Neuronal stem cell (in vitro differentiated cells): Measurements from ENCODE around the gene POM121C.
"Not testable (repeated sequence)": the region's sequence is repeated elsewhere in the genome, so short reads cannot be mapped to it uniquely, and the experiment has no call there.

Source experiments
- DNase-seq: peaks from one replicate; pipeline ENCODE4 v3.0.0-alpha.2; 2013; ENCODE audit warnings: low spot score
- H2AFZ ChIP-seq: one replicate; pipeline ENCODE4 v1.6.1; 2013; ENCODE audit warnings: mild to moderate bottlenecking, low read length, inconsistent platforms
- H2AK5ac ChIP-seq: 2 replicates; pipeline ENCODE4 v1.6.1; 2013; ENCODE audit warnings: low read depth, mild to moderate bottlenecking, inconsistent platforms, low read length, moderate library complexity, mixed read lengths
- H2BK120ac ChIP-seq: 2 replicates; pipeline ENCODE4 v1.6.1; 2013; ENCODE audit warnings: low read depth, mild to moderate bottlenecking, inconsistent platforms, low read length, moderate library complexity, mixed read lengths
- H2BK12ac ChIP-seq: one replicate; pipeline ENCODE4 v1.6.1; 2013; ENCODE audit warnings: low read length, inconsistent platforms
- H2BK15ac ChIP-seq: 2 replicates; pipeline ENCODE4 v1.6.1; 2013; ENCODE audit warnings: mild to moderate bottlenecking, low read length, inconsistent platforms, mixed read lengths
- H2BK5ac ChIP-seq: one replicate; pipeline ENCODE4 v1.6.1; 2013; ENCODE audit warnings: inconsistent platforms, mild to moderate bottlenecking, low read length, moderate library complexity
- H3K14ac ChIP-seq: one replicate; pipeline ENCODE4 v1.6.1; 2013; ENCODE audit warnings: low read length, inconsistent platforms
- H3K18ac ChIP-seq: 2 replicates; pipeline ENCODE4 v1.6.1; 2013; ENCODE audit warnings: low read length, inconsistent platforms
- H3K23ac ChIP-seq: 2 replicates; pipeline ENCODE4 v1.6.1; 2013; ENCODE audit warnings: low read depth, mild to moderate bottlenecking, mixed read lengths, low read length, inconsistent platforms; ENCODE audit not compliant: poor library complexity
- H3K27ac ChIP-seq: replicated peaks from 3 replicates; pipeline ENCODE4 v1.5.1; 2013; ENCODE audit warnings: low read length, inconsistent platforms
- H3K27me3 ChIP-seq, 3 experiments: 2 replicates each; pipeline ENCODE4 v1.6.1; 2013; ENCODE audit warnings: low read length in 3 of 3, mild to moderate bottlenecking in 2 of 3, inconsistent platforms in 1 of 3, low read depth in 1 of 3, mixed read lengths in 1 of 3, moderate library complexity in 1 of 3; ENCODE audit not compliant: control insufficient read depth in 3 of 3, insufficient read depth in 3 of 3
- H3K36me3 ChIP-seq, 2 donors: replicated peaks in 1 of 2; 2 replicates each; pipeline ENCODE4 v1.6.1; 2013; ENCODE audit warnings: low read length in 2 of 2; ENCODE audit not compliant: control insufficient read depth in 2 of 2, insufficient read depth in 2 of 2
- H3K4ac ChIP-seq: 2 replicates; pipeline ENCODE4 v1.6.1; 2013; ENCODE audit warnings: inconsistent platforms, mild to moderate bottlenecking, low read length, moderate library complexity
- H3K4me1 ChIP-seq, 2 donors: 1 replicate in 1 of 2; 2 replicates in 1 of 2; pipeline ENCODE4 v1.6.1; 2013; ENCODE audit warnings: low read length in 2 of 2, low read depth in 1 of 2; ENCODE audit not compliant: control insufficient read depth in 2 of 2, insufficient read depth in 1 of 2
- H3K4me2 ChIP-seq: one replicate; pipeline ENCODE4 v1.6.1; 2013; ENCODE audit warnings: mild to moderate bottlenecking, low read length, inconsistent platforms; ENCODE audit not compliant: insufficient read depth, poor library complexity, severe bottlenecking
- H3K4me3 ChIP-seq, 2 donors: 2 replicates each; pipeline ENCODE4 v1.5.1; 2013; ENCODE audit warnings: low read length in 2 of 2, mild to moderate bottlenecking in 2 of 2, inconsistent platforms in 1 of 2, moderate library complexity in 1 of 2
- H3K79me1 ChIP-seq: one replicate; pipeline ENCODE4 v1.6.1; 2013; ENCODE audit warnings: low read depth, mild to moderate bottlenecking, inconsistent platforms, low read length, moderate library complexity
- H3K9ac ChIP-seq: one replicate; pipeline ENCODE4 v1.6.1; 2013; ENCODE audit warnings: mild to moderate bottlenecking, low read depth, low read length, inconsistent platforms; ENCODE audit not compliant: poor library complexity
- H3K9me3 ChIP-seq, 2 donors: replicated peaks in 1 of 2; 2 replicates each; pipeline versions ENCODE3 to v1.6.1; 2013; ENCODE audit warnings: low read length in 2 of 2, mild to moderate bottlenecking in 2 of 2, inconsistent platforms in 1 of 2, low read depth in 1 of 2, mixed read lengths in 1 of 2, moderate library complexity in 1 of 2; ENCODE audit not compliant: control insufficient read depth in 2 of 2, insufficient read depth in 1 of 2
- H4K8ac ChIP-seq: one replicate; pipeline ENCODE4 v1.6.1; 2013; ENCODE audit warnings: low read depth, mild to moderate bottlenecking, inconsistent platforms, low read length, moderate library complexity
- H4K91ac ChIP-seq: one replicate; pipeline ENCODE4 v1.6.1; 2013; ENCODE audit warnings: low read length, low read depth, mild to moderate bottlenecking, inconsistent platforms; ENCODE audit not compliant: poor library complexity
- WGBS, 2 donors: extraction: QIAGEN DNeasy Blood & Tissue Kit; methylation state at CpG; one replicate each; pipeline ENCODE4 v1.1.7; 2013; ENCODE audit warnings: missing lambda C conversion rate in 2 of 2, mixed read lengths in 1 of 2; ENCODE audit not compliant: insufficient read length in 2 of 2, insufficient replicate concordance in 1 of 2; ENCODE audit errors: extremely low coverage in 2 of 2; 5-methylcytosine and 5-hydroxymethylcytosine counted together

The POM121C gene

GRCh38 chr7:75420152-75420551 lies 65.9 kb downstream of the POM121C start:
- H2BK5ac ChIP-seq, H2BK15ac ChIP-seq, H3K9me3 ChIP-seq, H3K27ac ChIP-seq, H4K91ac ChIP-seq, H3K4ac ChIP-seq, H3K9ac ChIP-seq, H3K23ac ChIP-seq, H3K79me1 ChIP-seq, H3K4me1 ChIP-seq, H2AFZ ChIP-seq, H2AK5ac ChIP-seq, H3K4me2 ChIP-seq, H3K4me3 ChIP-seq, H3K14ac ChIP-seq, H4K8ac ChIP-seq, H2BK120ac ChIP-seq, DNase-seq, H3K27me3 ChIP-seq, H3K18ac ChIP-seq, H2BK12ac ChIP-seq: not testable (repeated sequence)
- WGBS, 2 donors = no CpG with 5 or more reads among the region's 13 CpGs
- peaks cover 11 to 50% of the 10 kb centered on the region in 2 donors for H3K36me3 ChIP-seq

- not testable (repeated sequence) for H4K91ac ChIP-seq, H2AK5ac ChIP-seq, H3K4ac ChIP-seq, H2BK15ac ChIP-seq, H3K79me1 ChIP-seq, H2BK12ac ChIP-seq, H3K27me3 ChIP-seq, H2BK5ac ChIP-seq, H3K14ac ChIP-seq, H4K8ac ChIP-seq, H3K4me1 ChIP-seq, H3K27ac ChIP-seq, H3K9ac ChIP-seq, H3K18ac ChIP-seq, H3K4me2 ChIP-seq, H3K4me3 ChIP-seq, DNase-seq, H3K9me3 ChIP-seq, H2BK120ac ChIP-seq, H2AFZ ChIP-seq, H3K23ac ChIP-seq
- H3K36me3 ChIP-seq = peaks cover 12 to 51% of the 10 kb centered on the region in 2 donors
- WGBS, 2 donors = no CpG with 5 or more reads among the region's 13 CpGs
Observed at GRCh38 chr7:75419693-75420092, 66.4 kb downstream of the POM121C start.

- H3K36me3 ChIP-seq = peaks cover 10 to 46% of the 10 kb centered on the region in 2 donors
- H2BK120ac ChIP-seq, H2BK5ac ChIP-seq, H3K27me3 ChIP-seq, H4K91ac ChIP-seq, H4K8ac ChIP-seq, H3K4me1 ChIP-seq, H3K79me1 ChIP-seq, H2BK15ac ChIP-seq, H3K18ac ChIP-seq, H2BK12ac ChIP-seq, DNase-seq, H3K14ac ChIP-seq, H3K4me2 ChIP-seq, H3K9me3 ChIP-seq, H3K27ac ChIP-seq, H3K4me3 ChIP-seq, H3K9ac ChIP-seq, H3K4ac ChIP-seq, H2AK5ac ChIP-seq, H3K23ac ChIP-seq, H2AFZ ChIP-seq: not testable (repeated sequence)
- WGBS, 2 donors = no CpG with 5 or more reads among the region's 13 CpGs
Observed at GRCh38 chr7:75419210-75419609, 66.9 kb downstream of the POM121C start.

DNA sequence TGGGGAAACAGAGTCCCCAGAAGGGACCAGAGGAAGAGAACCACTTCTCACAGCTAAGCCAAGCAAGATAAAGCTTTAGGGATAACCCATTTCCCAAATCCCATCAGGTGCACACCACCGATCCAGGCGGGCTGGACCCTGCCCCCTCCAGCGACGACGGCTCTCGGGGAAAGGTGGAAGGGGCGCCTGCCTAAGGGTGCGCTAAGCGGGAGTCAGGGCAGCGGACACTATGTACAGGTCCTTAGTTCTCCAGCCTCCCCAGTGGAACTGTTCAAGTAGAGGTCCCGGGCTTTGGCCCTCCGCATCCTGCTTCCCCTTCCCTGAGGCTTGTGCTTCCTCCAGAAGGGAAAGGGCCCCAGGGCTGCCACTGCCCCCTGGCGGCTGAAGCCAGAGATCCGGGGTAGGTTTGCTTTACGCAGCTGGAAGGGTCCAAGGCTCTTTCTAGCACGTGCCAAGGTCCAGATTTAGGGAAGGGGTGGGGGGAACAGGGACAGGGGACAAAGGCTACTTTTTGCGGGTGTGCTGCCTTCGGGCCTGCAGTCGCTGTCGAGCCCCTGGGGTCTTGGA lies 67.7 kb downstream of the POM121C start:
- H3K14ac ChIP-seq, H2BK12ac ChIP-seq, H2BK120ac ChIP-seq, H3K4me1 ChIP-seq, H4K91ac ChIP-seq, H4K8ac ChIP-seq, H3K4me2 ChIP-seq, H3K9me3 ChIP-seq, H3K23ac ChIP-seq, DNase-seq, H3K27me3 ChIP-seq, H2BK5ac ChIP-seq, H2BK15ac ChIP-seq, H2AK5ac ChIP-seq, H3K9ac ChIP-seq, H2AFZ ChIP-seq, H3K4me3 ChIP-seq, H3K79me1 ChIP-seq, H3K27ac ChIP-seq, H3K18ac ChIP-seq, H3K4ac ChIP-seq: not testable (repeated sequence)
- H3K36me3 ChIP-seq = peaks cover 10 to 38% of the 10 kb centered on the region in 2 donors
- WGBS, 2 donors = no CpG with 5 or more reads among the region's 20 CpGs
